Activated CD4-positive, alpha-beta T cell treated with anti-CD3 and anti-CD28 coated beads, Interleukin-2, amount 10 ng/mL, durations not matched to agents 24 days and 14 days (primary cell): Measurements from ENCODE around the gene ESPNL. TPM values are rescaled to one million over a fixed set of nuclear protein-coding genes. Genes with fewer than 3 reads are reported as not detected.

Experiments
- DNase-seq: peaks from one replicate; pipeline ENCODE4 v3.0.0; 2022
- H3K27ac Mint-ChIP-seq: one replicate; pipeline ENCODE4 v1.8.0; 2022; ENCODE audit warnings: mild to moderate bottlenecking, mixed read lengths
- H3K27me3 Mint-ChIP-seq: one replicate; pipeline ENCODE4 v1.8.0; 2022; ENCODE audit warnings: mixed read lengths
- H3K36me3 Mint-ChIP-seq: one replicate; pipeline ENCODE4 v1.8.0; 2022; ENCODE audit warnings: low read depth, mild to moderate bottlenecking, mixed read lengths
- H3K4me1 Mint-ChIP-seq: one replicate; pipeline ENCODE4 v1.8.0; 2021; ENCODE audit warnings: mixed read lengths
- H3K4me3 Mint-ChIP-seq: one replicate; pipeline ENCODE4 v1.8.0; 2022; ENCODE audit warnings: mild to moderate bottlenecking, moderate library complexity, mixed read lengths
- H3K9me3 Mint-ChIP-seq: one replicate; pipeline ENCODE4 v1.8.0; 2021; ENCODE audit warnings: mixed read lengths
- intact Hi-C: fragments of 100-400 bp; cut with micrococcal nuclease; formaldehyde crosslinking; loops from one replicate; pipeline ENCODE4 v1.15.1; 2023
- total RNA-seq: library from RNA; stranded (reverse); gene quantifications from 2 replicates; pipeline ENCODE4 v1.2.3, GENCODE V29; 2022

ESPNL gene
- total RNA-seq, 1 donor from 2014 or later = 0.07 TPM

- Mint-ChIP-seq H3K4me3 (no peak overlapping the region), H3K36me3 (peaks cover 70% of the 10 kb centered on the region), H3K9me3 (no peaks in the 10 kb centered on the region), H3K4me1 (peaks cover 9% of the 10 kb centered on the region), H3K27ac (no peak overlapping the region), H3K27me3 (no peaks in the 10 kb centered on the region)
- intact Hi-C loops = no loop called here
- no peak for DNase-seq
These were observed 14.2 kb upstream of the ESPNL start for GRCh38 chr2:238085899-238086298.

GRCh38 chr2:238087211-238087610 is 12.9 kb upstream of the ESPNL start:
- peaks cover 9% of the 10 kb centered on the region for H3K4me1 Mint-ChIP-seq
- peaks cover 62% of the 10 kb centered on the region for H3K36me3 Mint-ChIP-seq
- peak overlapping the region; percentile 20 for H3K27ac Mint-ChIP-seq
- no peaks in the 10 kb centered on the region for H3K27me3 Mint-ChIP-seq
- H3K4me3 Mint-ChIP-seq = no peak overlapping the region
- intact Hi-C loops = no loop called here
- DNase-seq = no peak
- H3K9me3 Mint-ChIP-seq = no peaks in the 10 kb centered on the region

- Mint-ChIP-seq H3K27ac (no peak overlapping the region), H3K27me3 (no peaks in the 10 kb centered on the region)
These were observed 9.3 kb upstream of the ESPNL start for GRCh38 chr2:238090887-238091286.

GRCh38 chr2:238091436-238092060 is 8.6 kb upstream of the ESPNL start:
- Mint-ChIP-seq H3K36me3 (peaks cover 46% of the 10 kb centered on the region), H3K27me3 (no peaks in the 10 kb centered on the region), H3K4me1 (peaks cover 7% of the 10 kb centered on the region), H3K9me3 (no peaks in the 10 kb centered on the region), H3K27ac (no peak overlapping the region), H3K4me3 (no peak overlapping the region)
- intact Hi-C loops = no loop called here
- no peak for DNase-seq

More at GRCh38 chr2:238090887-238091286, 9.3 kb upstream of the ESPNL start:
- DNase-seq = no peak
- no peak overlapping the region for H3K4me3 Mint-ChIP-seq
- intact Hi-C loops = no loop called here
- H3K9me3 Mint-ChIP-seq = no peaks in the 10 kb centered on the region
- peaks cover 47% of the 10 kb centered on the region for H3K36me3 Mint-ChIP-seq
- H3K4me1 Mint-ChIP-seq = peaks cover 9% of the 10 kb centered on the region

- intact Hi-C loops = no loop called here
- peaks cover 40% of the 10 kb centered on the region for H3K36me3 Mint-ChIP-seq
- no peak for DNase-seq
- no peak overlapping the region for H3K27ac Mint-ChIP-seq
- no peak overlapping the region for H3K4me3 Mint-ChIP-seq
- no peaks in the 10 kb centered on the region for H3K27me3 Mint-ChIP-seq
- H3K4me1 Mint-ChIP-seq = peaks cover 2% of the 10 kb centered on the region
- H3K9me3 Mint-ChIP-seq = no peaks in the 10 kb centered on the region
These were observed 7.6 kb upstream of the ESPNL start for GRCh38 chr2:238092486-238093035.

- no peak overlapping the region for H3K27ac Mint-ChIP-seq
- no peaks in the 10 kb centered on the region for H3K27me3 Mint-ChIP-seq
- H3K4me3 Mint-ChIP-seq = no peak overlapping the region
- intact Hi-C loops = no loop called here
- H3K9me3 Mint-ChIP-seq = no peaks in the 10 kb centered on the region
- no peak for DNase-seq
- peaks cover 5% of the 10 kb centered on the region for H3K4me1 Mint-ChIP-seq
- H3K36me3 Mint-ChIP-seq = peaks cover 37% of the 10 kb centered on the region
These were observed 6.7 kb upstream of the ESPNL start for GRCh38 chr2:238093181-238094140.

- H3K4me3 Mint-ChIP-seq = no peak overlapping the region
- intact Hi-C loops = no loop called here
- no peak overlapping the region for H3K27ac Mint-ChIP-seq
- H3K9me3 Mint-ChIP-seq = no peaks in the 10 kb centered on the region
- H3K4me1 Mint-ChIP-seq = peaks cover 11% of the 10 kb centered on the region
- peaks cover 39% of the 10 kb centered on the region for H3K36me3 Mint-ChIP-seq
- no peaks in the 10 kb centered on the region for H3K27me3 Mint-ChIP-seq
- DNase-seq = no peak
These were observed 5.6 kb upstream of the ESPNL start for GRCh38 chr2:238094438-238095022.

GRCh38 chr2:238095143-238095542 is 5.0 kb upstream of the ESPNL start:
- intact Hi-C loops = no loop called here
- no peak overlapping the region for H3K4me3 Mint-ChIP-seq
- no peak for DNase-seq
- H3K36me3 Mint-ChIP-seq = peaks cover 39% of the 10 kb centered on the region
- no peak overlapping the region for H3K27ac Mint-ChIP-seq
- H3K4me1 Mint-ChIP-seq = peaks cover 11% of the 10 kb centered on the region
- H3K9me3 Mint-ChIP-seq = no peaks in the 10 kb centered on the region
- no peaks in the 10 kb centered on the region for H3K27me3 Mint-ChIP-seq

GRCh38 chr2:238096311-238097011 is 3.7 kb upstream of the ESPNL start:
- H3K9me3 Mint-ChIP-seq = no peaks in the 10 kb centered on the region

GRCh38 chr2:238097201-238097987 is 2.7 kb upstream of the ESPNL start:
- peak overlapping the region; percentile 75 for H3K27ac Mint-ChIP-seq
- no peaks in the 10 kb centered on the region for H3K27me3 Mint-ChIP-seq
- DNase-seq = no peak
- intact Hi-C loops = no loop called here
- no peaks in the 10 kb centered on the region for H3K9me3 Mint-ChIP-seq
- peaks cover 11% of the 10 kb centered on the region for H3K4me1 Mint-ChIP-seq
- H3K4me3 Mint-ChIP-seq = no peak overlapping the region
- peaks cover 30% of the 10 kb centered on the region for H3K36me3 Mint-ChIP-seq

More at GRCh38 chr2:238096311-238097011, 3.7 kb upstream of the ESPNL start:
- Mint-ChIP-seq H3K4me3 (no peak overlapping the region), H3K36me3 (peaks cover 31% of the 10 kb centered on the region), H3K27me3 (no peaks in the 10 kb centered on the region), H3K4me1 (peaks cover 11% of the 10 kb centered on the region), H3K27ac (no peak overlapping the region)
- no peak for DNase-seq
- intact Hi-C loops = no loop called here

GRCh38 chr2:238097988-238098871 is 1.9 kb upstream of the ESPNL start:
- H3K36me3 Mint-ChIP-seq = peaks cover 24% of the 10 kb centered on the region
- H3K9me3 Mint-ChIP-seq = no peaks in the 10 kb centered on the region
- peaks cover 11% of the 10 kb centered on the region for H3K4me1 Mint-ChIP-seq
- intact Hi-C loops = no loop called here
- H3K4me3 Mint-ChIP-seq = no peak overlapping the region
- no peaks in the 10 kb centered on the region for H3K27me3 Mint-ChIP-seq
- peak; percentile 71 for DNase-seq
- H3K27ac Mint-ChIP-seq = peak overlapping the region; percentile 85
